ENCODE data around the gene PTX4. TPM values are rescaled to one million over a fixed set of nuclear protein-coding genes. Genes with fewer than 3 reads are reported as not detected.

The PTX4 gene
- total and polyA plus RNA-seq, 4 donors = 0.11 to 0.14 TPM; not detected in 2

GRCh38 chr16:1501630-1502029 lies 12.9 kb upstream of the PTX4 start:
- DNase-seq (ENCODE audit: low read depth in 4 of 6, low spot score in 6 of 6) = no peak
- WGBS (ENCODE audit: insufficient coverage) = 94% methylated on average over 18 of the region's 23 CpGs
- Histone ChIP-seq H3K27me3 (ENCODE audit: control insufficient read depth, insufficient read depth, low read length) (no peaks in the 10 kb centered on the region), H3K27ac (ENCODE audit: low read depth, low read length) (no peak overlapping the region), H3K9me3 (ENCODE audit: control insufficient read depth, insufficient read depth, low read length) (no peaks in the 10 kb centered on the region), H3K4me3 (ENCODE audit: low read depth, low read length) (no peak overlapping the region), H3K4me1 (ENCODE audit: control insufficient read depth, insufficient read depth, low read length) (no peaks in the 10 kb centered on the region), H3K36me3 (ENCODE audit: control insufficient read depth, insufficient read depth, low read length) (peaks cover 95% of the 10 kb centered on the region)

GRCh38 chr16:1500465-1501150 lies 11.9 kb upstream of the PTX4 start:
- Histone ChIP-seq H3K27me3 (ENCODE audit: control insufficient read depth, insufficient read depth, low read length) (no peaks in the 10 kb centered on the region), H3K36me3 (ENCODE audit: control insufficient read depth, insufficient read depth, low read length) (peaks cover 95% of the 10 kb centered on the region), H3K27ac (ENCODE audit: low read depth, low read length) (no peak overlapping the region), H3K4me3 (ENCODE audit: low read depth, low read length) (no peak overlapping the region), H3K4me1 (ENCODE audit: control insufficient read depth, insufficient read depth, low read length) (no peaks in the 10 kb centered on the region), H3K9me3 (ENCODE audit: control insufficient read depth, insufficient read depth, low read length) (no peaks in the 10 kb centered on the region)
- no peak for DNase-seq (ENCODE audit: low read depth in 4 of 6, low spot score in 6 of 6)
- 96% methylated on average over 44 of the region's 44 CpGs for WGBS (ENCODE audit: insufficient coverage)

- Histone ChIP-seq H3K4me3 (ENCODE audit: low read depth, low read length) (no peak overlapping the region), H3K27ac (ENCODE audit: low read depth, low read length) (no peak overlapping the region), H3K4me1 (ENCODE audit: control insufficient read depth, insufficient read depth, low read length) (peaks cover 1% of the 10 kb centered on the region), H3K27me3 (ENCODE audit: control insufficient read depth, insufficient read depth, low read length) (no peaks in the 10 kb centered on the region), H3K36me3 (ENCODE audit: control insufficient read depth, insufficient read depth, low read length) (peaks cover 95% of the 10 kb centered on the region), H3K9me3 (ENCODE audit: control insufficient read depth, insufficient read depth, low read length) (no peaks in the 10 kb centered on the region)
- 94% methylated on average over 36 of the region's 36 CpGs for WGBS (ENCODE audit: insufficient coverage)
- DNase-seq (ENCODE audit: low read depth in 4 of 6, low spot score in 6 of 6) = no peak
These were observed 11.2 kb upstream of the PTX4 start for GRCh38 chr16:1499756-1500464.

GRCh38 chr16:1498899-1499676 lies 10.3 kb upstream of the PTX4 start:
- Histone ChIP-seq H3K9me3 (ENCODE audit: control insufficient read depth, insufficient read depth, low read length) (no peaks in the 10 kb centered on the region), H3K4me3 (ENCODE audit: low read depth, low read length) (no peak overlapping the region), H3K27ac (ENCODE audit: low read depth, low read length) (no peak overlapping the region), H3K27me3 (ENCODE audit: control insufficient read depth, insufficient read depth, low read length) (no peaks in the 10 kb centered on the region), H3K36me3 (ENCODE audit: control insufficient read depth, insufficient read depth, low read length) (peaks cover 99% of the 10 kb centered on the region), H3K4me1 (ENCODE audit: control insufficient read depth, insufficient read depth, low read length) (peaks cover 10% of the 10 kb centered on the region)
- no peak for DNase-seq (ENCODE audit: low read depth in 4 of 6, low spot score in 6 of 6)
- 94% methylated on average over 30 of the region's 35 CpGs for WGBS (ENCODE audit: insufficient coverage)

- peaks cover 24% of the 10 kb centered on the region for H3K4me1 ChIP-seq (ENCODE audit: control insufficient read depth, insufficient read depth, low read length)
These were observed 8.4 kb upstream of the PTX4 start for GRCh38 chr16:1497014-1497598.

GRCh38 chr16:1496464-1496863 lies 7.7 kb upstream of the PTX4 start:
- 92% methylated on average over 25 of the region's 25 CpGs for WGBS (ENCODE audit: insufficient coverage)
- Histone ChIP-seq H3K27me3 (ENCODE audit: control insufficient read depth, insufficient read depth, low read length) (no peaks in the 10 kb centered on the region), H3K4me1 (ENCODE audit: control insufficient read depth, insufficient read depth, low read length) (peaks cover 24% of the 10 kb centered on the region), H3K9me3 (ENCODE audit: control insufficient read depth, insufficient read depth, low read length) (no peaks in the 10 kb centered on the region), H3K36me3 (ENCODE audit: control insufficient read depth, insufficient read depth, low read length) (peaks cover 73% of the 10 kb centered on the region), H3K4me3 (ENCODE audit: low read depth, low read length) (no peak overlapping the region), H3K27ac (ENCODE audit: low read depth, low read length) (no peak overlapping the region)
- no peak for DNase-seq (ENCODE audit: low read depth in 4 of 6, low spot score in 6 of 6)

More at GRCh38 chr16:1497014-1497598, 8.4 kb upstream of the PTX4 start:
- WGBS (ENCODE audit: insufficient coverage) = 95% methylated on average over 21 of the region's 21 CpGs
- no peak overlapping the region for H3K27ac ChIP-seq (ENCODE audit: low read depth, low read length)
- H3K27me3 ChIP-seq (ENCODE audit: control insufficient read depth, insufficient read depth, low read length) = no peaks in the 10 kb centered on the region
- H3K9me3 ChIP-seq (ENCODE audit: control insufficient read depth, insufficient read depth, low read length) = no peaks in the 10 kb centered on the region
- H3K4me3 ChIP-seq (ENCODE audit: low read depth, low read length) = no peak overlapping the region
- H3K36me3 ChIP-seq (ENCODE audit: control insufficient read depth, insufficient read depth, low read length) = peaks cover 79% of the 10 kb centered on the region
- DNase-seq (ENCODE audit: low read depth in 4 of 6, low spot score in 6 of 6) = no peak

GRCh38 chr16:1495889-1496262 lies 7.1 kb upstream of the PTX4 start:
- Histone ChIP-seq H3K27me3 (ENCODE audit: control insufficient read depth, insufficient read depth, low read length) (no peaks in the 10 kb centered on the region), H3K27ac (ENCODE audit: low read depth, low read length) (no peak overlapping the region), H3K9me3 (ENCODE audit: control insufficient read depth, insufficient read depth, low read length) (no peaks in the 10 kb centered on the region), H3K4me1 (ENCODE audit: control insufficient read depth, insufficient read depth, low read length) (peaks cover 24% of the 10 kb centered on the region), H3K36me3 (ENCODE audit: control insufficient read depth, insufficient read depth, low read length) (peaks cover 67% of the 10 kb centered on the region), H3K4me3 (ENCODE audit: low read depth, low read length) (no peak overlapping the region)
- DNase-seq (ENCODE audit: low read depth in 4 of 6, low spot score in 6 of 6) = no peak
- 95% methylated on average over 24 of the region's 25 CpGs for WGBS (ENCODE audit: insufficient coverage)

- no peak for DNase-seq (ENCODE audit: low read depth in 4 of 6, low spot score in 6 of 6)
- Histone ChIP-seq H3K4me1 (ENCODE audit: control insufficient read depth, insufficient read depth, low read length) (peaks cover 24% of the 10 kb centered on the region), H3K27ac (ENCODE audit: low read depth, low read length) (no peak overlapping the region), H3K4me3 (ENCODE audit: low read depth, low read length) (no peak overlapping the region), H3K36me3 (ENCODE audit: control insufficient read depth, insufficient read depth, low read length) (peaks cover 62% of the 10 kb centered on the region), H3K27me3 (ENCODE audit: control insufficient read depth, insufficient read depth, low read length) (no peaks in the 10 kb centered on the region), H3K9me3 (ENCODE audit: control insufficient read depth, insufficient read depth, low read length) (no peaks in the 10 kb centered on the region)
- WGBS (ENCODE audit: insufficient coverage) = 95% methylated on average over 39 of the region's 39 CpGs
These were observed 6.6 kb upstream of the PTX4 start for GRCh38 chr16:1495211-1495888.

GRCh38 chr16:1494711-1495110 lies 6.0 kb upstream of the PTX4 start:
- Histone ChIP-seq H3K4me3 (ENCODE audit: low read depth, low read length) (peak overlapping the region; percentile 18), H3K9me3 (ENCODE audit: control insufficient read depth, insufficient read depth, low read length) (no peaks in the 10 kb centered on the region), H3K36me3 (ENCODE audit: control insufficient read depth, insufficient read depth, low read length) (peaks cover 56% of the 10 kb centered on the region), H3K27me3 (ENCODE audit: control insufficient read depth, insufficient read depth, low read length) (no peaks in the 10 kb centered on the region), H3K27ac (ENCODE audit: low read depth, low read length) (no peak overlapping the region), H3K4me1 (ENCODE audit: control insufficient read depth, insufficient read depth, low read length) (peaks cover 24% of the 10 kb centered on the region)
- no peak for DNase-seq (ENCODE audit: low read depth in 4 of 6, low spot score in 6 of 6)
- 72% methylated on average over 10 of the region's 13 CpGs for WGBS (ENCODE audit: insufficient coverage)
